Embryonic facial prominence (tissue), 1 donor: Measurements from ENCODE around the gene AP1G2.

ENCODE experiments used
- DNase-seq: peaks from one replicate; pipeline ENCODE4 v3.0.0-alpha.2; 2016; ENCODE audit errors: extremely low spot score

Gene AP1G2

DNA sequence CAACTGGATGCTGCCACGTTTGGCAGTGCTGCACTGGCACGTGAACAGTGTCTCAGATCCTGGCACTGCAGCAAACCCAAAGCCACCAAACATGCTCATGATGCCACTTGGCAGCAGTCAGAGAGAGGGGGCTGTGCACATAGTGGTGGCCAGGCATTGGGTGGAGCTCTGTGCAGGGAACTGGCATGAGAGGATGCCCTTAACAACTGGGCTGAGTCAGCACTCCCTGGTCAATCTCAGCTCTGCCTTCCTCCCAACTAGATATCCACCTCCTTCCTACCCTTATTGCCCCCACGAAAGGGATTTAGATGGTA lies 53.0 kb downstream of the AP1G2 start:
- DNase-seq = no peak

DNA sequence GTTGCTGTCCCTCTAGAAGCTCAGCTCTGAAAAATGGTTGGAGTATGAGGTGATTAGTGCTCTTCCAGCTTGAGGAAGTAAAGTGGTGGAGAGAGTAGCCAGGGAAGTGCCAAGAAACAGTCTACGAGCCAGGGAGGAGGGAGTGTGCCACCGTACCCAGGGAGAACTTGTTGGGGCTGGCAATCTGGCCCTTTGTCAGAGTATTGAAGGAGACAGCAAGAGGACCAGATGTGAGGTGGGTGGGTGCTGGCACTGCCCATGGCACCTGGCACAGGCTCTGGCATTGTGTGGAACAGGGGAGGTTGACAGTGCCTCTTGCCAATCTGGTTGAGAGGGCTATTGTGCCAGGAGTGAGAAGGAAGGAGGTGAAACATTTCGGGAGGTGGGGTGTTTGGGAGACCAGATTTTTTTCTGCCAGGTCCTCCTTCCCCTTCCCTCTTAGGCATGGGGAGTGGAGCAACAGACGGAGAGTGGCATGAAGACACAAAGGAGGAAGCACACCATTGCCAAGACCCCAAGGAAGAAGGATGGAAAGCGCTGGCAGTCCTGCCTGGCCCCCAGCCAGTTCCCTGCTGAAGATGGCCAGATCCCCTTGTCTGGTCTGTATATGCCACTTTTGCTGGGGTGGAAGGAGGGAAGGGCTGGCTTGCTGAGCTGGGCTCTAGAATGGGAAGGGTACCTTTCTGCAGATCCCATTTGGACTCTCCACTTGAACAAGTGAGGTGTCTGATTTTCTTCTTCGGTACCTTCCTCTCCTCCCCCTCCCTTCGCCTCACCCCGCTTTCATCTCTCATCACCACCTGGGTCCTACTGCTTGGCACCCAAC lies 53.6 kb downstream of the AP1G2 start:
- no peak for DNase-seq

DNA sequence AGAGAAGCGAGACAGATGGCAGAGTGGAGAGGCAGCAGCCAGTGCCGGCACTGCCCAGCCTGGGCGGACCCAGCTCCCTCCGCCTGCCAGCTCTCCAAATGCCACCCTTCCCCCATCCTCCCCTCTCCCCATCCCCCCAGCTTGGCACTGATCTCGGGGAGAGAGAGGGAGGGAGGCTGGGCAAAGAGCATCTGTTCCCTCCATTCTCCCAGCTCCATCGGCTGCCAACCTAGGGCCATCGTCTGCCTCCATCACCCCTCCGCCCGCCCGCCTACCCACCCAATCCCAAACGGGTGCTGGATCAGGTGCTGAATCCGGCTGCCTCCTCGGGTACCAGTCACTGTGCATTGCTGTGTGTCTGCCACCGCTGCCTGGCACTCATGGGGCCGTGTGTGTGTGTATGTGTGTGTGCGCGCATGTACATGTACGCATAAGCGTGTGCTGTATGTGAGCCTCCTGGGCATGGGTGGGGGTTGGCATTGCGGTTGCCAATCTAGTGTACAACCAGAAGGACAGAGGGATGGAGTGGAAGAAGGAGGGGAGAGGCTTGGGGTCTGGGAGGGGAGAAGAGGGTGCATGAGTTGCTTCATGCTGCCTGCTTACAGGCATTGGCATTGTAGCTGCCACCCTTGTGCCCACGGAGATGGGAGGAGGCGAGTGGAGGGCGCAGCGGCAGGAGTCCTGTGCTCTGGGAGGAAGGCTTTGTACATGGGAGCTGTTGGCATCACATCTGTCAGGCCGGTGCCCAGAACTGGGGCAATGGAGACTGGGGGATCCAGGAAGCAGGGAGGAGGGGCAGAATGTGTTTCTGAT lies 54.4 kb downstream of the AP1G2 start:
- no peak for DNase-seq

DNA sequence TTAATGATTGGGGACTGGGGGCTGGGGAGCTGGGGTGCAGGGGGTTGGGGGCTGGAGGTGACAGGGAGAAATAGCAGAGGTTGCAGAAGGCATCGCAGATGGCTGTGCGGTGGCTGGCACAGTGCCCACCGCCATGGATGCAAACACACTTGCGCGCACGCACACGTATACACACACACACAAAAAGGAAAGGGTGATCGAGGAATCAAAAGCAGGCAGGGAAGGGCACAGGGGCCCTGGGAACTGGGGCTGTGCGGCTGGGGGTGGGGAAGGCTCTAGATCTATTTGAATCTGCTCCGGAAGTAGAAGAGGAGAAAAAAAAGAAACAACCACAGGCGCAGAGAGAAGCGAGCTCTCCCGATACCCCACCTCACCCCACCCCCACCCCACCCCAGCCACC lies 55.4 kb downstream of the AP1G2 start:
- DNase-seq = no peak
